DOHH2 (cell line): ENCODE results near the gene IL17F.

Experiments used
- H3F3A ChIP-seq: fragments of 200-600 bp; sonication (generic), shearing (Covaris generic); 2 replicates; pipeline ENCODE4 v1.6.0; 2016; ENCODE audit warnings: antibody characterized with exemption, mild to moderate bottlenecking; ENCODE audit not compliant: control insufficient read depth, insufficient read depth
- H3K27ac ChIP-seq: fragments of 200-600 bp; sonication (generic); 2 replicates; pipeline ENCODE4 v1.5.1; 2014; ENCODE audit warnings: low read depth, mild to moderate bottlenecking, low read length, moderate library complexity
- H3K27me3 ChIP-seq: fragments of 200-600 bp; sonication (generic); 2 replicates; pipeline ENCODE4 v1.6.1; 2014; ENCODE audit warnings: mild to moderate bottlenecking, low read length, mixed read lengths; ENCODE audit not compliant: control insufficient read depth
- H3K36me3 ChIP-seq: fragments of 200-600 bp; sonication (generic); 2 replicates; pipeline ENCODE4 v1.6.1; 2014; ENCODE audit warnings: mild to moderate bottlenecking, low read length, moderate library complexity, mixed read lengths; ENCODE audit not compliant: control insufficient read depth
- H3K4me1 ChIP-seq: fragments of 200-600 bp; sonication (generic); 2 replicates; pipeline ENCODE4 v1.6.1; 2014; ENCODE audit warnings: mild to moderate bottlenecking, low read length, mixed read lengths; ENCODE audit not compliant: control insufficient read depth
- H3K4me2 ChIP-seq: fragments of 200-600 bp; sonication (generic); 2 replicates; pipeline ENCODE4 v1.6.0; 2014; ENCODE audit warnings: mild to moderate bottlenecking, low read length, moderate library complexity
- H3K4me3 ChIP-seq: fragments of 200-600 bp; sonication (generic); 2 replicates; pipeline ENCODE4 v1.5.1; 2014; ENCODE audit warnings: mild to moderate bottlenecking, low read length, mixed read lengths
- H3K79me2 ChIP-seq: fragments of 200-600 bp; sonication (generic); 2 replicates; pipeline ENCODE4 v1.6.1; 2014; ENCODE audit warnings: mild to moderate bottlenecking, low read length, mixed read lengths; ENCODE audit not compliant: control insufficient read depth
- H3K9me2 ChIP-seq: fragments of 200-600 bp; sonication (generic); replicated peaks from 2 replicates; pipeline ENCODE4 v1.6.1; 2014; ENCODE audit warnings: mild to moderate bottlenecking, low read length, mixed read lengths; ENCODE audit not compliant: control insufficient read depth
- H3K9me3 ChIP-seq: fragments of 200-600 bp; sonication (generic); 2 replicates; pipeline ENCODE4 v1.6.1; 2014; ENCODE audit warnings: antibody characterized with exemption, low read length, mixed read lengths; ENCODE audit not compliant: control insufficient read depth, insufficient read depth
- H4K20me1 ChIP-seq: fragments of 200-600 bp; sonication (generic); 2 replicates; pipeline ENCODE4 v1.6.0; 2014; ENCODE audit warnings: low read depth, mild to moderate bottlenecking, antibody characterized with exemption, low read length, moderate library complexity; ENCODE audit not compliant: control insufficient read depth, insufficient read depth
- EZH2phosphoT487 ChIP-seq: fragments of 200-600 bp; sonication (generic); IDR thresholded peaks from 2 replicates; pipeline ENCODE4 v1.6.1; 2017; ENCODE audit warnings: borderline replicate concordance, mild to moderate bottlenecking, antibody characterized with exemption, low read length, moderate library complexity, mixed read lengths
- TF ChIP-seq, protein P1 (sequence below): fragments of 200-600 bp; sonication (generic); IDR thresholded peaks from one replicate; pipeline ENCODE4 v1.5.1; 2014; ENCODE audit warnings: antibody characterized with exemption, mild to moderate bottlenecking, low read depth, low read length; ENCODE audit not compliant: poor library complexity, severe bottlenecking

Gene IL17F

GRCh38 chr6:52255434-52255833 lies 11.1 kb upstream of the IL17F start:
- no peaks in the 10 kb centered on the region for H3K9me3 ChIP-seq
- H3K4me2 ChIP-seq = no peak overlapping the region
- H3K27me3 ChIP-seq = peaks cover 22% of the 10 kb centered on the region
- no peaks in the 10 kb centered on the region for H3K4me1 ChIP-seq
- H4K20me1 ChIP-seq = no peaks in the 10 kb centered on the region; the same call in 1 of the 2 replicates
- H3K4me3 ChIP-seq = no peak overlapping the region
- no peaks in the 10 kb centered on the region for H3K9me2 ChIP-seq
- no peak overlapping the region for H3K27ac ChIP-seq
- peaks cover 14% of the 10 kb centered on the region for H3F3A ChIP-seq
- no peaks in the 10 kb centered on the region for H3K79me2 ChIP-seq
- peaks cover 2% of the 10 kb centered on the region for H3K36me3 ChIP-seq
- TF ChIP-seq EZH2phosphoT487 = no peak
- TF ChIP-seq, protein P1, sequence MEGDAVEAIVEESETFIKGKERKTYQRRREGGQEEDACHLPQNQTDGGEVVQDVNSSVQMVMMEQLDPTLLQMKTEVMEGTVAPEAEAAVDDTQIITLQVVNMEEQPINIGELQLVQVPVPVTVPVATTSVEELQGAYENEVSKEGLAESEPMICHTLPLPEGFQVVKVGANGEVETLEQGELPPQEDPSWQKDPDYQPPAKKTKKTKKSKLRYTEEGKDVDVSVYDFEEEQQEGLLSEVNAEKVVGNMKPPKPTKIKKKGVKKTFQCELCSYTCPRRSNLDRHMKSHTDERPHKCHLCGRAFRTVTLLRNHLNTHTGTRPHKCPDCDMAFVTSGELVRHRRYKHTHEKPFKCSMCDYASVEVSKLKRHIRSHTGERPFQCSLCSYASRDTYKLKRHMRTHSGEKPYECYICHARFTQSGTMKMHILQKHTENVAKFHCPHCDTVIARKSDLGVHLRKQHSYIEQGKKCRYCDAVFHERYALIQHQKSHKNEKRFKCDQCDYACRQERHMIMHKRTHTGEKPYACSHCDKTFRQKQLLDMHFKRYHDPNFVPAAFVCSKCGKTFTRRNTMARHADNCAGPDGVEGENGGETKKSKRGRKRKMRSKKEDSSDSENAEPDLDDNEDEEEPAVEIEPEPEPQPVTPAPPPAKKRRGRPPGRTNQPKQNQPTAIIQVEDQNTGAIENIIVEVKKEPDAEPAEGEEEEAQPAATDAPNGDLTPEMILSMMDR = no peak

- H4K20me1 ChIP-seq = no peaks in the 10 kb centered on the region; the same call in 1 of the 2 replicates
- no peak overlapping the region for H3K4me2 ChIP-seq
- no peaks in the 10 kb centered on the region for H3K4me1 ChIP-seq
- H3F3A ChIP-seq = peaks cover 14% of the 10 kb centered on the region
- H3K9me3 ChIP-seq = no peaks in the 10 kb centered on the region
- no peak overlapping the region for H3K27ac ChIP-seq
- H3K9me2 ChIP-seq = no peaks in the 10 kb centered on the region
- TF ChIP-seq, protein P1 = no peak
- TF ChIP-seq EZH2phosphoT487 = no peak
- H3K36me3 ChIP-seq = no peaks in the 10 kb centered on the region
- peaks cover 22% of the 10 kb centered on the region for H3K27me3 ChIP-seq
- H3K79me2 ChIP-seq = no peaks in the 10 kb centered on the region
- H3K4me3 ChIP-seq = no peak overlapping the region
These were observed 10.6 kb upstream of the IL17F start for GRCh38 chr6:52254731-52255378.

GRCh38 chr6:52253494-52253893 lies 9.2 kb upstream of the IL17F start:
- no peaks in the 10 kb centered on the region for H4K20me1 ChIP-seq
- no peaks in the 10 kb centered on the region for H3K4me1 ChIP-seq
- H3K9me3 ChIP-seq = no peaks in the 10 kb centered on the region
- peaks cover 32% of the 10 kb centered on the region for H3K27me3 ChIP-seq
- H3K79me2 ChIP-seq = no peaks in the 10 kb centered on the region
- H3K27ac ChIP-seq = no peak overlapping the region
- H3F3A ChIP-seq = peaks cover 2% of the 10 kb centered on the region; the same call in 1 of the 2 replicates
- no peaks in the 10 kb centered on the region for H3K9me2 ChIP-seq
- H3K4me2 ChIP-seq = no peak overlapping the region
- H3K36me3 ChIP-seq = no peaks in the 10 kb centered on the region
- H3K4me3 ChIP-seq = no peak overlapping the region
- TF ChIP-seq, protein P1 = no peak
- TF ChIP-seq EZH2phosphoT487 = no peak
